GM23338 (cell line): ENCODE measurements around the gene SNAI1. TPM values are rescaled to one million over a fixed set of nuclear protein-coding genes. Genes with fewer than 3 reads are reported as not detected.
A peak's percentile ranks its signal among the peaks of the same experiment; 100 is the strongest.

Experiments used
- ATAC-seq: fragments of 200-7000 bp; cut with Tn5 transposase; 3 replicates; pipeline ENCODE4 v1.9.1; 2020
- DNase-seq: peaks from one replicate; pipeline ENCODE4 v3.0.0-alpha.2; 2015; ENCODE audit warnings: low spot score
- H2AFZ ChIP-seq: fragments of 200-600 bp; sonication (generic); 2 replicates; pipeline ENCODE4 v1.8.0; 2016; ENCODE audit warnings: antibody characterized with exemption, mild to moderate bottlenecking, moderate library complexity
- H3F3A ChIP-seq: fragments of 200-600 bp; sonication (generic); replicated peaks from 2 replicates; pipeline ENCODE4 v1.8.0; 2017; ENCODE audit warnings: antibody characterized with exemption, mixed run types, low read depth
- H3K27ac ChIP-seq: fragments of 200-600 bp; sonication (generic); 2 replicates; pipeline ENCODE4 v1.6.1; 2016; ENCODE audit warnings: low read depth
- H3K27me3 ChIP-seq: fragments of 200-600 bp; sonication (generic); 2 replicates; pipeline ENCODE4 v1.8.0; 2016; ENCODE audit warnings: mild to moderate bottlenecking, mixed run types, moderate library complexity; ENCODE audit not compliant: insufficient read depth
- H3K36me3 ChIP-seq: fragments of 200-600 bp; sonication (generic); 2 replicates; pipeline ENCODE4 v1.8.0; 2016; ENCODE audit warnings: mild to moderate bottlenecking; ENCODE audit not compliant: insufficient read depth
- H3K4me1 ChIP-seq: fragments of 200-600 bp; sonication (generic); 2 replicates; pipeline ENCODE4 v1.8.0; 2016; ENCODE audit warnings: mild to moderate bottlenecking, moderate library complexity; ENCODE audit not compliant: insufficient read depth
- H3K4me2 ChIP-seq: fragments of 200-600 bp; sonication (generic); 2 replicates; pipeline ENCODE4 v1.7.1; 2017; ENCODE audit warnings: mixed run types
- H3K4me3 ChIP-seq: fragments of 200-600 bp; sonication (generic); 2 replicates; pipeline ENCODE4 v1.6.1; 2016; ENCODE audit warnings: mixed run types
- H3K79me2 ChIP-seq: fragments of 200-600 bp; sonication (generic); replicated peaks from 2 replicates; pipeline ENCODE4 v1.8.0; 2017; ENCODE audit warnings: mild to moderate bottlenecking; ENCODE audit not compliant: insufficient read depth
- H3K9me2 ChIP-seq: fragments of 200-600 bp; sonication (generic); 2 replicates; pipeline ENCODE4 v1.8.0; 2017; ENCODE audit not compliant: insufficient read depth
- H4K20me1 ChIP-seq: fragments of 200-600 bp; sonication (generic); replicated peaks from 2 replicates; pipeline ENCODE4 v1.8.0; 2017; ENCODE audit warnings: mild to moderate bottlenecking; ENCODE audit not compliant: insufficient read depth
- H3K27ac Mint-ChIP-seq: 2 replicates; pipeline ENCODE4 v1.8.0; 2020; ENCODE audit warnings: inconsistent platforms, mild to moderate bottlenecking, moderate library complexity, mixed read lengths
- H3K27me3 Mint-ChIP-seq: 3 replicates; pipeline ENCODE4 v1.8.0; 2022; ENCODE audit warnings: low read depth, mild to moderate bottlenecking, moderate library complexity, mixed read lengths, inconsistent platforms; ENCODE audit not compliant: insufficient read depth, poor library complexity
- H3K36me3 Mint-ChIP-seq: 3 replicates; pipeline ENCODE4 v1.8.0; 2021; ENCODE audit warnings: low read depth, mild to moderate bottlenecking, inconsistent platforms, moderate library complexity, mixed read lengths
- H3K4me1 Mint-ChIP-seq: 3 replicates; pipeline ENCODE4 v1.8.0; 2020; ENCODE audit warnings: mild to moderate bottlenecking, inconsistent platforms, mixed read lengths
- H3K4me3 Mint-ChIP-seq: 3 replicates; pipeline ENCODE4 v1.8.0; 2021; ENCODE audit warnings: moderate library complexity, mild to moderate bottlenecking, inconsistent platforms, mixed read lengths
- H3K9me3 Mint-ChIP-seq: 3 replicates; pipeline ENCODE4 v1.8.0; 2020; ENCODE audit warnings: moderate library complexity, mild to moderate bottlenecking, inconsistent platforms, mixed read lengths
- CREB1 ChIP-seq: fragments of 250-450 bp; sonication (Bioruptor Pico); IDR thresholded peaks from 2 replicates; pipeline ENCODE4 v1.5.0; 2020; ENCODE audit warnings: low read depth, mild to moderate bottlenecking, moderate library complexity
- CTCF ChIP-seq, 2 experiments: fragments of 200-600 bp in 1 of 2; sonication (generic) in 1 of 2; conservative IDR thresholded peaks; 2 replicates each; pipeline versions ENCODE4 v1.5.1 to v1.6.1; 2016 to 2017; ENCODE audit warnings: antibody characterized with exemption in 2 of 2, low read depth in 2 of 2, mild to moderate bottlenecking in 2 of 2, moderate library complexity in 1 of 2
- ETS1 ChIP-seq: IDR thresholded peaks from 2 replicates; pipeline ENCODE4 v1.6.1; 2016; ENCODE audit warnings: antibody characterized with exemption
- EZH2phosphoT487 ChIP-seq: fragments of 200-600 bp; sonication (generic); IDR thresholded peaks from one replicate; pipeline ENCODE4 v1.8.1; 2018; ENCODE audit warnings: antibody characterized with exemption; ENCODE audit not compliant: unreplicated experiment
- JUNB ChIP-seq: IDR thresholded peaks from one replicate; pipeline ENCODE4 v1.6.1; 2016; ENCODE audit warnings: antibody characterized with exemption; ENCODE audit not compliant: unreplicated experiment
- POLR2AphosphoS5 ChIP-seq: IDR thresholded peaks from 2 replicates; pipeline ENCODE4 v1.6.1; 2016; ENCODE audit warnings: antibody characterized with exemption, low read depth
- STAT1 ChIP-seq: IDR thresholded peaks from one replicate; pipeline ENCODE4 v1.6.1; 2016; ENCODE audit warnings: antibody characterized with exemption; ENCODE audit not compliant: unreplicated experiment
- ZNF114 ChIP-seq: fragments of 250-450 bp; sonication (Bioruptor Pico); IDR thresholded peaks from 2 replicates; pipeline ENCODE4 v1.5.0; 2020; ENCODE audit warnings: mild to moderate bottlenecking, moderate library complexity
- ZNF331 ChIP-seq: fragments of 250-450 bp; sonication (Bioruptor Pico); IDR thresholded peaks from 2 replicates; pipeline ENCODE4 v1.5.0; 2020; ENCODE audit warnings: low read depth, mild to moderate bottlenecking, moderate library complexity
- polyA plus RNA-seq: library from polyadenylated mRNA; unstranded; fragments of >200 nt; fragmentation: Nextera tagmentation; extraction: Ambion mirVana; gene quantifications from 2 replicates; pipeline ENCODE4 v1.2.1, GENCODE V29; 2016
- total RNA-seq: library from RNA; depleted of rRNA; stranded (reverse); fragments of >200 nt; shearing (Covaris generic); gene quantifications from 2 replicates; pipeline ENCODE4 v1.2.3, GENCODE V29; 2014

SNAI1 gene
- total and polyA plus RNA-seq, 2 experiments from 2014 or later: 4.2 to 8.4 TPM

- H3K27me3 Mint-ChIP-seq: peaks cover 42% of the 10 kb centered on the region
- H3K27me3 ChIP-seq: peaks cover 41% of the 10 kb centered on the region
- no peak overlapping the region for H2AFZ ChIP-seq
- H3K4me1 ChIP-seq: peaks cover 61% of the 10 kb centered on the region
- peaks cover 78% of the 10 kb centered on the region for H3K4me1 Mint-ChIP-seq
- DNase-seq (no peak), ATAC-seq (peak; percentile 3)
- H4K20me1 ChIP-seq: peaks cover 7% of the 10 kb centered on the region; the same call in 1 of the 2 replicates
- H3K36me3 Mint-ChIP-seq: peaks cover 27% of the 10 kb centered on the region
- peak overlapping the region; percentile 99 for H3K4me2 ChIP-seq
- no peaks in the 10 kb centered on the region for H3K9me2 ChIP-seq
- peak overlapping the region; percentile 90 for H3K4me3 ChIP-seq
- no peak overlapping the region for H3K27ac Mint-ChIP-seq
- H3K79me2 ChIP-seq: peaks cover 9% of the 10 kb centered on the region
- TF ChIP-seq ZNF331 (CRISPR knock-in tag): no peak
- no peak for TF ChIP-seq ETS1
- TF ChIP-seq ZNF114 (CRISPR knock-in tag): no peak
- TF ChIP-seq EZH2phosphoT487: no peak
- TF ChIP-seq CTCF (conservative IDR thresholded peaks at IDR 0.05; ENCODE audit: low read depth in 2 of 2): no peak
- TF ChIP-seq CREB1: no peak
- H3K9me3 Mint-ChIP-seq: peaks cover 3% of the 10 kb centered on the region; the same call in 1 of the 3 replicates
- peak overlapping the region; percentile 86 for H3K4me3 Mint-ChIP-seq
- H3F3A ChIP-seq: 0 out of 2 replicates have a peak, but pooled peaks cover 16% of the 10 kb centered on the region
- no peak overlapping the region for H3K27ac ChIP-seq
- H3K36me3 ChIP-seq: no peaks in the 10 kb centered on the region
Observed at GRCh38 chr20:49983123-49983847, 505 bp downstream of the SNAI1 start.

GRCh38 chr20:49983848-49984408 lies 1.1 kb downstream of the SNAI1 start:
- Histone ChIP-seq H3K4me1 (peaks cover 67% of the 10 kb centered on the region), H3K36me3 (no peaks in the 10 kb centered on the region), H3K9me2 (no peaks in the 10 kb centered on the region), H3K27me3 (peaks cover 41% of the 10 kb centered on the region), H3K79me2 (peaks cover 9% of the 10 kb centered on the region), H2AFZ (no peak overlapping the region), H3K4me2 (peak overlapping the region; percentile 99), H3K4me3 (peak overlapping the region; percentile 90; the same call in 1 of the 2 replicates), H3F3A (0 out of 2 replicates have a peak, but pooled peaks cover 16% of the 10 kb centered on the region), H4K20me1 (peaks cover 7% of the 10 kb centered on the region; the same call in 1 of the 2 replicates), H3K27ac (no peak overlapping the region)
- H3K27ac Mint-ChIP-seq: no peak overlapping the region
- H3K4me1 Mint-ChIP-seq: peaks cover 81% of the 10 kb centered on the region
- peaks cover 29% of the 10 kb centered on the region for H3K36me3 Mint-ChIP-seq
- no peak for TF ChIP-seq ETS1
- TF ChIP-seq POLR2AphosphoS5: no peak
- TF ChIP-seq ZNF114 (CRISPR knock-in tag): no peak
- TF ChIP-seq JUNB: no peak
- TF ChIP-seq STAT1: no peak
- no peak for ATAC-seq
- peaks cover 36% of the 10 kb centered on the region for H3K27me3 Mint-ChIP-seq
- H3K4me3 Mint-ChIP-seq: peak overlapping the region; percentile 86
- DNase-seq: no peak
- peaks cover 3% of the 10 kb centered on the region; the same call in 1 of the 3 replicates for H3K9me3 Mint-ChIP-seq
